ENCODE results near the gene FUT7.

GRCh38 chr9:137040568-137040967, 8.7 kb upstream of the FUT7 start:
- no peak for TF ChIP-seq EZH2 (IDR thresholded peaks at IDR 0.05)
- TF ChIP-seq POLR2AphosphoS5 (IDR thresholded peaks at IDR 0.05; ENCODE audit: borderline replicate concordance, low read depth, low read length), result no peak
